ENCODE results near the gene FAM3A.

- TF ChIP-seq CTCF (IDR thresholded peaks at IDR 0.05) (peak; percentile 76), CREB1 (CRISPR knock-in tag; IDR thresholded peaks at IDR 0.05) (no peak), JUN (CRISPR knock-in tag; IDR thresholded peaks at IDR 0.05) (no peak), ZNF263 (CRISPR knock-in tag; IDR thresholded peaks at IDR 0.05; ENCODE audit: low read depth) (no peak), HMGXB4 (CRISPR knock-in tag; IDR thresholded peaks at IDR 0.05) (peak; percentile 51; the same call in 1 of the 2 replicates), TP53 (CRISPR knock-in tag; IDR thresholded peaks at IDR 0.05) (no peak), E2F4 (CRISPR knock-in tag; IDR thresholded peaks at IDR 0.05; ENCODE audit: borderline replicate concordance, low read depth) (no peak), ZNF232 (CRISPR knock-in tag; IDR thresholded peaks at IDR 0.05) (no peak), OVOL2 (CRISPR knock-in tag; IDR thresholded peaks at IDR 0.05; ENCODE audit: borderline replicate concordance) (no peak), MAX (CRISPR knock-in tag; IDR thresholded peaks at IDR 0.05) (0 out of 2 replicates have a peak, but pooled peaks have one; percentile 14), NR1H2 (CRISPR knock-in tag; IDR thresholded peaks at IDR 0.05) (no peak), TEAD4 (CRISPR knock-in tag; IDR thresholded peaks at IDR 0.05) (no peak)
Measured at GRCh38 chrX:154534526-154535322, 18.7 kb upstream of the FAM3A start.
